OCI-LY1 (cell line): ENCODE measurements around the gene RMI1.

ENCODE experiments used
- H2AFZ ChIP-seq: fragments of 200-600 bp; sonication (generic), shearing (Covaris generic); 2 replicates; pipeline ENCODE4 v1.6.0; 2014; ENCODE audit warnings: antibody characterized with exemption, mild to moderate bottlenecking, low read length
- H3F3A ChIP-seq: fragments of 200-600 bp; sonication (generic), shearing (Covaris generic); 2 replicates; pipeline ENCODE4 v1.6.0; 2014; ENCODE audit warnings: mild to moderate bottlenecking, antibody characterized with exemption, low read length, moderate library complexity; ENCODE audit not compliant: insufficient read depth
- H3K27ac ChIP-seq: fragments of 200-600 bp; sonication (generic); 2 replicates; pipeline ENCODE4 v1.5.1; 2014; ENCODE audit warnings: low read length, mixed run types, mild to moderate bottlenecking, low read depth; ENCODE audit not compliant: poor library complexity, severe bottlenecking
- H3K27me3 ChIP-seq: fragments of 200-600 bp; sonication (generic); 2 replicates; pipeline ENCODE4 v1.6.0; 2014; ENCODE audit warnings: antibody characterized with exemption, mild to moderate bottlenecking, low read length, moderate library complexity; ENCODE audit not compliant: insufficient read depth
- H3K36me3 ChIP-seq: fragments of 200-600 bp; sonication (generic); 2 replicates; pipeline ENCODE4 v1.6.1; 2014; ENCODE audit warnings: mild to moderate bottlenecking, antibody characterized with exemption, low read length, moderate library complexity, mixed read lengths; ENCODE audit not compliant: insufficient read depth
- H3K4me1 ChIP-seq: fragments of 200-600 bp; sonication (generic); 2 replicates; pipeline ENCODE4 v1.5.1; 2014; ENCODE audit warnings: mild to moderate bottlenecking, low read length, moderate library complexity; ENCODE audit not compliant: insufficient read depth, severe bottlenecking
- H3K4me2 ChIP-seq: fragments of 200-600 bp; sonication (generic), shearing (Covaris generic); 2 replicates; pipeline ENCODE4 v1.6.1; 2014; ENCODE audit warnings: low read length
- H3K4me3 ChIP-seq: fragments of 200-600 bp; sonication (generic); 2 replicates; pipeline ENCODE4 v1.5.1; 2014; ENCODE audit warnings: low read length, low read depth, mild to moderate bottlenecking, mixed read lengths; ENCODE audit not compliant: poor library complexity, severe bottlenecking
- H3K79me2 ChIP-seq: fragments of 200-600 bp; shearing (Covaris generic); 2 replicates; pipeline ENCODE4 v1.6.1; 2016; ENCODE audit warnings: mixed run types, low read length, mixed read lengths; ENCODE audit not compliant: insufficient read depth
- H3K9ac ChIP-seq: fragments of 200-600 bp; sonication (generic), shearing (Covaris generic); 2 replicates; pipeline ENCODE4 v1.6.1; 2014; ENCODE audit warnings: mild to moderate bottlenecking, low read length, mixed read lengths
- H3K9me2 ChIP-seq: fragments of 200-600 bp; sonication (generic), shearing (Covaris generic); 2 replicates; pipeline ENCODE4 v1.6.1; 2014; ENCODE audit warnings: low read depth, mild to moderate bottlenecking, low read length, mixed read lengths
- H3K9me3 ChIP-seq: fragments of 200-600 bp; shearing (Covaris generic); 2 replicates; pipeline ENCODE4 v1.6.1; 2014; ENCODE audit warnings: low read length, mixed read lengths
- H4K20me1 ChIP-seq: fragments of 200-600 bp; sonication (generic), shearing (Covaris generic); 2 replicates; pipeline ENCODE4 v1.6.0; 2016; ENCODE audit warnings: mild to moderate bottlenecking, low read length; ENCODE audit not compliant: insufficient read depth
- EZH2 ChIP-seq: fragments of 200-600 bp; sonication (generic), shearing (Covaris generic); IDR thresholded peaks from 2 replicates; pipeline ENCODE4 v1.8.0; 2017; ENCODE audit warnings: borderline replicate concordance, mixed run types, mild to moderate bottlenecking, antibody characterized with exemption, low read length, moderate library complexity, mixed read lengths
- TF ChIP-seq, protein P1 (sequence below): fragments of 200-600 bp; sonication (generic), shearing (Covaris generic); IDR thresholded peaks from 2 replicates; pipeline ENCODE4 v1.5.1; 2017; ENCODE audit warnings: mild to moderate bottlenecking, antibody characterized with exemption, low read length, moderate library complexity, mixed read lengths

Gene RMI1

DNA sequence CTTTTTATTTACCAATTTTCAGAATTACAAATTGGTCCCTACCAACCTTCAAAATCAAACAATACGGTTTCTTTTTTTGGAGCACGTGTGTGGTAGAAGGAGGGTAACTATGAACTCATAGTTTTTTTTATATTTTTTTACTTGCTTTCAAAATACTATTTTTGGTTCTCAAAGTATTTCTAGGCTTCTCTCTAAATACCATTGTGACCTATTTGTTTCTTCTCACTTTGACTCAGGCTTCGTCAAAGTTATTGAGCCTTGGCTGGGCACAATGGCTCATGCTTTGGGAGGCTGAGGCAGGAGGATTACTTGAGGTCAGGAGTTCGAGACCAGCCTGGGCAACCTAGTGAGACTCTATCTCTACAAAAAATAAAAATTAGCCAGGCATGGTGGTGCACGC, 47.8 kb upstream of the RMI1 start:
- Histone ChIP-seq H3K4me3 (no peak overlapping the region), H3K4me2 (no peak overlapping the region), H3K36me3 (no peaks in the 10 kb centered on the region), H3K27me3 (no peaks in the 10 kb centered on the region), H4K20me1 (no peaks in the 10 kb centered on the region), H3K27ac (no peak overlapping the region), H3K4me1 (no peaks in the 10 kb centered on the region), H3F3A (no peaks in the 10 kb centered on the region), H3K9me2 (no peaks in the 10 kb centered on the region), H2AFZ (no peak overlapping the region), H3K9me3 (no peaks in the 10 kb centered on the region), H3K9ac (no peak overlapping the region), H3K79me2 (no peaks in the 10 kb centered on the region)
- TF ChIP-seq, protein P1, sequence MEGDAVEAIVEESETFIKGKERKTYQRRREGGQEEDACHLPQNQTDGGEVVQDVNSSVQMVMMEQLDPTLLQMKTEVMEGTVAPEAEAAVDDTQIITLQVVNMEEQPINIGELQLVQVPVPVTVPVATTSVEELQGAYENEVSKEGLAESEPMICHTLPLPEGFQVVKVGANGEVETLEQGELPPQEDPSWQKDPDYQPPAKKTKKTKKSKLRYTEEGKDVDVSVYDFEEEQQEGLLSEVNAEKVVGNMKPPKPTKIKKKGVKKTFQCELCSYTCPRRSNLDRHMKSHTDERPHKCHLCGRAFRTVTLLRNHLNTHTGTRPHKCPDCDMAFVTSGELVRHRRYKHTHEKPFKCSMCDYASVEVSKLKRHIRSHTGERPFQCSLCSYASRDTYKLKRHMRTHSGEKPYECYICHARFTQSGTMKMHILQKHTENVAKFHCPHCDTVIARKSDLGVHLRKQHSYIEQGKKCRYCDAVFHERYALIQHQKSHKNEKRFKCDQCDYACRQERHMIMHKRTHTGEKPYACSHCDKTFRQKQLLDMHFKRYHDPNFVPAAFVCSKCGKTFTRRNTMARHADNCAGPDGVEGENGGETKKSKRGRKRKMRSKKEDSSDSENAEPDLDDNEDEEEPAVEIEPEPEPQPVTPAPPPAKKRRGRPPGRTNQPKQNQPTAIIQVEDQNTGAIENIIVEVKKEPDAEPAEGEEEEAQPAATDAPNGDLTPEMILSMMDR, result no peak
- no peak for TF ChIP-seq EZH2

GRCh38 chr9:83933790-83934189, 46.8 kb upstream of the RMI1 start:
- no peak overlapping the region for H2AFZ ChIP-seq
- H3K4me2 ChIP-seq, result no peak overlapping the region
- no peak overlapping the region for H3K9ac ChIP-seq
- H4K20me1 ChIP-seq, result no peaks in the 10 kb centered on the region
- no peaks in the 10 kb centered on the region for H3K27me3 ChIP-seq
- H3K79me2 ChIP-seq, result no peaks in the 10 kb centered on the region
- H3K36me3 ChIP-seq, result no peaks in the 10 kb centered on the region
- H3K9me2 ChIP-seq, result no peaks in the 10 kb centered on the region
- no peak overlapping the region for H3K27ac ChIP-seq
- no peaks in the 10 kb centered on the region for H3K9me3 ChIP-seq
- TF ChIP-seq, protein P1, result no peak
- no peak for TF ChIP-seq EZH2
- no peaks in the 10 kb centered on the region for H3F3A ChIP-seq
- no peak overlapping the region for H3K4me3 ChIP-seq
- H3K4me1 ChIP-seq, result no peaks in the 10 kb centered on the region

DNA sequence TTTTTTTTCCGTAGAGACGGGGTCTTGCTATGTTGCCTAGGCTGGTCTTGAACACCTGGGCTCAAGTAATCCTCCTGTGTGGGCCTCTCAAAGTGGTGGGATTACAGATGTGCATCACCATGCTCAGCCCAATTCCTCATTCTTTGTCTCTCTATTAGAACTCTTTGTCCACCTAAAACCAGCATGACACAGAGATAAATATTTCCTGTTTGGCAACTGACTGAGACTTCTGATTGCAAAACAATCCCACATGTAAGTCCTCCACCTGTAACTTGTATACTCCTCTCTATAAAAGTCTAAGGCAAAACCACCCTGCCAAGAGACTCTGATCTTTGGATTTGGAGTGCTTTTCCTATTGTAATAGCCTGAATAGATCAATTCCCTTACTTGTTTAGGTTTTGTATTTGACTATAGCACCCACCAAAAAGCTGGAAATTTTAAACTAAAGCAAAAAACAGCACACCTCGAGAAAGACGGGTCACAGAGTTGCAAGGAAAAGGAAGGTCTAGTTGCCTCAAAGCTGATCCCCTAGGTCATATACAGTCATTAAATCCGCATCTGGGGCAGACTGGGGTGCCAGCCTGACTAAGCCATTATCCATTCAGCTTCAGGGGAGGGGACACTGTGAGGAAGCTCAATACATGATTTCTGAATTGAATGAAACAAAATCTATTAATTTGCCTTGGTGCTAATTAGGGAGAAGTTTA, 45.9 kb upstream of the RMI1 start:
- H3K9ac ChIP-seq, result no peak overlapping the region
- no peaks in the 10 kb centered on the region for H3K27me3 ChIP-seq
- no peak overlapping the region for H3K27ac ChIP-seq
- no peaks in the 10 kb centered on the region for H3K36me3 ChIP-seq
- TF ChIP-seq EZH2, result no peak
- TF ChIP-seq, protein P1, result no peak
- no peaks in the 10 kb centered on the region for H3K4me1 ChIP-seq
- H2AFZ ChIP-seq, result no peak overlapping the region
- H4K20me1 ChIP-seq, result no peaks in the 10 kb centered on the region
- no peaks in the 10 kb centered on the region for H3K9me2 ChIP-seq
- no peaks in the 10 kb centered on the region for H3K79me2 ChIP-seq
- H3K4me3 ChIP-seq, result no peak overlapping the region
- no peak overlapping the region for H3K4me2 ChIP-seq
- no peaks in the 10 kb centered on the region for H3K9me3 ChIP-seq
- H3F3A ChIP-seq, result no peaks in the 10 kb centered on the region
